ENCODE data around the gene CAPN10. TPM values are rescaled to one million over a fixed set of nuclear protein-coding genes. Genes with fewer than 3 reads are reported as not detected.

Gene CAPN10
- total and polyA plus RNA-seq, 4 donors, result 28.2 to 42.9 (median 33.5) TPM

GRCh38 chr2:240574386-240575100 is 12.0 kb upstream of the CAPN10 start:
- H3K9ac ChIP-seq (ENCODE audit: insufficient read depth in 1 of 2, low read length in 2 of 2), result no peak overlapping the region
- TF ChIP-seq, protein P1, sequence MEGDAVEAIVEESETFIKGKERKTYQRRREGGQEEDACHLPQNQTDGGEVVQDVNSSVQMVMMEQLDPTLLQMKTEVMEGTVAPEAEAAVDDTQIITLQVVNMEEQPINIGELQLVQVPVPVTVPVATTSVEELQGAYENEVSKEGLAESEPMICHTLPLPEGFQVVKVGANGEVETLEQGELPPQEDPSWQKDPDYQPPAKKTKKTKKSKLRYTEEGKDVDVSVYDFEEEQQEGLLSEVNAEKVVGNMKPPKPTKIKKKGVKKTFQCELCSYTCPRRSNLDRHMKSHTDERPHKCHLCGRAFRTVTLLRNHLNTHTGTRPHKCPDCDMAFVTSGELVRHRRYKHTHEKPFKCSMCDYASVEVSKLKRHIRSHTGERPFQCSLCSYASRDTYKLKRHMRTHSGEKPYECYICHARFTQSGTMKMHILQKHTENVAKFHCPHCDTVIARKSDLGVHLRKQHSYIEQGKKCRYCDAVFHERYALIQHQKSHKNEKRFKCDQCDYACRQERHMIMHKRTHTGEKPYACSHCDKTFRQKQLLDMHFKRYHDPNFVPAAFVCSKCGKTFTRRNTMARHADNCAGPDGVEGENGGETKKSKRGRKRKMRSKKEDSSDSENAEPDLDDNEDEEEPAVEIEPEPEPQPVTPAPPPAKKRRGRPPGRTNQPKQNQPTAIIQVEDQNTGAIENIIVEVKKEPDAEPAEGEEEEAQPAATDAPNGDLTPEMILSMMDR (IDR thresholded peaks at IDR 0.05; ENCODE audit: control extremely low read depth, extremely low read depth), result no peak
- H3K27me3 ChIP-seq (ENCODE audit: control insufficient read depth in 3 of 3, insufficient read depth in 3 of 3, low read length in 2 of 3), result no peaks in the 10 kb centered on the region
- H3K4me3 ChIP-seq, result no peak overlapping the region
- DNase-seq, result no peak
- H3K36me3 ChIP-seq (ENCODE audit: control insufficient read depth in 4 of 4, insufficient read depth in 4 of 4, low read length in 4 of 4), result peaks cover 0 to 70% (median 1%) of the 10 kb centered on the region in 4 donors
- H3K27ac ChIP-seq (ENCODE audit: low read depth in 1 of 2, low read length in 1 of 2), result no peak overlapping the region
- peaks cover 0 to 30% (median 0%) of the 10 kb centered on the region in 5 donors for H3K4me1 ChIP-seq (ENCODE audit: control insufficient read depth in 5 of 5, insufficient read depth in 5 of 5, low read length in 5 of 5)
- no peak for ATAC-seq (ENCODE audit: insufficient read depth, low FRiP score)
- 91 to 93% methylated on average over 19 to 21 of the region's 21 CpGs for WGBS, 2 donors
- no peaks in the 10 kb centered on the region for H3K9me3 ChIP-seq (ENCODE audit: control insufficient read depth in 4 of 4, insufficient read depth in 3 of 4, low read length in 3 of 4)

- no peak for DNase-seq
- no peak for ATAC-seq (ENCODE audit: insufficient read depth, low FRiP score)
These were observed 11.2 kb upstream of the CAPN10 start for GRCh38 chr2:240575101-240575965.

GRCh38 chr2:240576036-240576435 is 10.5 kb upstream of the CAPN10 start:
- TF ChIP-seq, protein P1 (IDR thresholded peaks at IDR 0.05; ENCODE audit: control extremely low read depth, extremely low read depth), result no peak
- Histone ChIP-seq H3K27me3 (ENCODE audit: control insufficient read depth in 3 of 3, insufficient read depth in 3 of 3, low read length in 2 of 3) (no peaks in the 10 kb centered on the region), H3K4me1 (ENCODE audit: control insufficient read depth in 5 of 5, insufficient read depth in 5 of 5, low read length in 5 of 5) (peaks cover 0 to 20% (median 0%) of the 10 kb centered on the region in 5 donors), H3K4me3 (no peak overlapping the region), H3K36me3 (ENCODE audit: control insufficient read depth in 4 of 4, insufficient read depth in 4 of 4, low read length in 4 of 4) (peaks cover 0 to 70% (median 1%) of the 10 kb centered on the region in 4 donors), H3K27ac (ENCODE audit: low read depth in 1 of 2, low read length in 1 of 2) (no peak overlapping the region), H3K9ac (ENCODE audit: insufficient read depth in 1 of 2, low read length in 2 of 2) (no peak overlapping the region), H3K9me3 (ENCODE audit: control insufficient read depth in 4 of 4, insufficient read depth in 3 of 4, low read length in 3 of 4) (no peaks in the 10 kb centered on the region)
- no peak for DNase-seq
- WGBS, 2 donors, result 78 to 97% methylated on average over 6 of the region's 6 CpGs
- ATAC-seq (ENCODE audit: insufficient read depth, low FRiP score), result no peak

More at GRCh38 chr2:240575101-240575965, 11.2 kb upstream of the CAPN10 start:
- H3K9ac ChIP-seq (ENCODE audit: insufficient read depth in 1 of 2, low read length in 2 of 2), result no peak overlapping the region
- 87 to 91% methylated on average over 23 of the region's 23 CpGs for whole genome bisulfite sequencing, 2 donors
- no peak overlapping the region for H3K27ac ChIP-seq (ENCODE audit: low read depth in 1 of 2, low read length in 1 of 2)
- H3K9me3 ChIP-seq (ENCODE audit: control insufficient read depth in 4 of 4, insufficient read depth in 3 of 4, low read length in 3 of 4), result no peaks in the 10 kb centered on the region
- H3K4me3 ChIP-seq, result no peak overlapping the region
- peaks cover 0 to 25% (median 0%) of the 10 kb centered on the region in 5 donors for H3K4me1 ChIP-seq (ENCODE audit: control insufficient read depth in 5 of 5, insufficient read depth in 5 of 5, low read length in 5 of 5)
- TF ChIP-seq, protein P1 (IDR thresholded peaks at IDR 0.05; ENCODE audit: control extremely low read depth, extremely low read depth), result no peak
- H3K36me3 ChIP-seq (ENCODE audit: control insufficient read depth in 4 of 4, insufficient read depth in 4 of 4, low read length in 4 of 4), result peaks cover 0 to 70% (median 1%) of the 10 kb centered on the region in 4 donors
- H3K27me3 ChIP-seq (ENCODE audit: control insufficient read depth in 3 of 3, insufficient read depth in 3 of 3, low read length in 2 of 3), result no peaks in the 10 kb centered on the region
